HUES48 (cell line): ENCODE results near the gene MZT2B.
A peak's percentile ranks its signal among the peaks of the same experiment; 100 is the strongest.
"Not testable (repeated sequence)": the region's sequence is repeated elsewhere in the genome, so short reads cannot be mapped to it uniquely, and the experiment has no call there.

Experiments
- H3K27ac ChIP-seq: one replicate; pipeline ENCODE4 v1.7.0; 2013; ENCODE audit warnings: low read depth, low read length, inconsistent platforms
- H3K27me3 ChIP-seq: 2 replicates; pipeline ENCODE4 v1.6.1; 2013; ENCODE audit warnings: mild to moderate bottlenecking, low read length; ENCODE audit not compliant: control insufficient read depth, insufficient read depth
- H3K36me3 ChIP-seq: 2 replicates; pipeline ENCODE4 v1.6.1; 2013; ENCODE audit warnings: low read length; ENCODE audit not compliant: control insufficient read depth, insufficient read depth
- H3K4me1 ChIP-seq: 2 replicates; pipeline ENCODE4 v1.6.1; 2013; ENCODE audit warnings: mild to moderate bottlenecking, low read length; ENCODE audit not compliant: control insufficient read depth, insufficient read depth
- H3K4me3 ChIP-seq: 2 replicates; pipeline ENCODE4 v1.5.1; 2013; ENCODE audit warnings: mild to moderate bottlenecking, low read depth, low read length
- H3K9ac ChIP-seq: 2 replicates; pipeline ENCODE4 v1.6.1; 2013; ENCODE audit warnings: mild to moderate bottlenecking, low read depth, low read length, moderate library complexity
- H3K9me3 ChIP-seq: 2 replicates; pipeline ENCODE4 v1.6.1; 2013; ENCODE audit warnings: low read length; ENCODE audit not compliant: control insufficient read depth, insufficient read depth

MZT2B gene

DNA sequence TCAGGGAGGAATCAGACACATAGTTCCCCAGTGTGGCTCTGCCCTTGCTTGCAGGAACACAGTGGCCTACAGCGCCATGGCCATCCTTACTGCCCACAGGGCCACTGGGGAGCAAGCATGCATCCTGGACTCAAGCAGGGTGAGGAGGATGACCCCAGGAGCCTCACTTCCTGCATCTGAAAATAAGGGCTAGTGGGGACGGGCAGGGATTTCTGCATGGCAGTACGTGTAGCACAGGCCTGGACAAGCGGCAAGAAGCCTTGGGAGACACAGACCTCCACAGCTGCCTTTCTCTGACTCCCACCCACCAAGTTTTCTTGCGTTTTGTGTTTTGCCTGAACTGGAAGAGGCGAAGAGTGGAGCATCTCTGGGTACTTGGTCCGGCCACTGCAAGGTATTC, 19.6 kb upstream of the MZT2B start:
- H3K9ac ChIP-seq, H3K4me1 ChIP-seq, H3K4me3 ChIP-seq, H3K27me3 ChIP-seq, H3K9me3 ChIP-seq, H3K27ac ChIP-seq: not testable (repeated sequence)
- H3K36me3 ChIP-seq: peaks cover 61% of the 10 kb centered on the region

GRCh38 chr2:130162968-130163367, 19.1 kb upstream of the MZT2B start:
- Histone ChIP-seq H3K9ac (no peak overlapping the region), H3K9me3 (no peaks in the 10 kb centered on the region), H3K27me3 (no peaks in the 10 kb centered on the region), H3K27ac (no peak overlapping the region), H3K4me3 (no peak overlapping the region), H3K36me3 (peaks cover 66% of the 10 kb centered on the region), H3K4me1 (no peaks in the 10 kb centered on the region)

DNA sequence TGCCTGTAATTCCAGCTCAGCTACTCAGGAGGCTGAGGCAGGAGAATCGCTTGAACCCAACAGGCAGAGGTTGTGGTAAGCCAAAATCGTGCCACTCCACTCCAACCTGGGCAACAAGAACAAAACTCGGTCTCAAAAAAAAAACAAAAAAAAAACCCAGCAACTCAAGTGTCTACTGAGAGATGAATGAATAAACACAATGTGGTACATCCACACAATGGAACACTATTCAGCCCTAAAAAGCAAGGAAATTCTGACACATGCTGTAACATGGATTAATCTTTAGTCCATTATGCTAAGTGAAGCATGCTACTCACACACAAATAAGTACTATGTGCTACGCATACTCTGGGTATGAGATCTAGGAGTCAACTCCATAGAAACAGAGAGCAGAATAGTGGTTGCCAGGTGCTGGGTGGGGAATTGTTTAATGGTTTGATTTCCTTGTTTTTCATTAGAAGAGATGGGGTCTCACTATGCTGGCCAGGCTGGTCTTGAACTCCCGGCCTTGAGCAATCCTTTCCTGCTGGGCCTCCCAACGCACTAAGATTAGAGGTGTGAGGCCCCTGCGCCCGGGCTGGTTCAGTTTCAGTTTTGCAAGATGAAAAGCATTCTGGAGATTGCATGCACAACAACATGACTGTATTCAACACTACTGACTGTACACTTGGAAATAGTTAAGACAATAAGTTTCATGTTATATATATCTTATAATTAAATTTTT, 16.6 kb upstream of the MZT2B start:
- Histone ChIP-seq H3K36me3 (peaks cover 69% of the 10 kb centered on the region), H3K9ac (no peak overlapping the region), H3K9me3 (no peaks in the 10 kb centered on the region), H3K27ac (no peak overlapping the region), H3K27me3 (no peaks in the 10 kb centered on the region), H3K4me3 (no peak overlapping the region), H3K4me1 (no peaks in the 10 kb centered on the region)

- not testable (repeated sequence) for H3K9ac ChIP-seq, H3K27me3 ChIP-seq, H3K4me3 ChIP-seq, H3K9me3 ChIP-seq, H3K27ac ChIP-seq, H3K4me1 ChIP-seq
- peaks cover 80% of the 10 kb centered on the region for H3K36me3 ChIP-seq
Measured at GRCh38 chr2:130166611-130167010, 15.5 kb upstream of the MZT2B start.

DNA sequence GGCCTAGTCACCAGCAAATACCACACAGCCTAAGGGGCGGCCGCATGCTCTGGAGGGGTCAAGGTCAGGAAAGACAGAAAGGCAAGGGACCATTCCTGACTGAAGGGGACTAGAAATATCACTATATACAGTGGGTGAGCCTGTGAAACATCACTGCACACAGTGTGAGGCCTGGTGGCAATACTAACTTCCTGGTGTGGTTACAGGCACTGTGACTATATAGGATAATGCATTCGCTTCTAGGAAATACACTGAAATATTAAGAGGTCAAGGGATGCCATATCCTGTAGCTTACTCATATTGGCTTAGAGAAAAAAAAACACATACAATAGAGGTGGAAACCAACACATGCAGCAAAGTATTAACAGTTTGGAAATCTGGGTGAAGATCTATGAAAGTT, 12.9 kb upstream of the MZT2B start:
- H3K4me1 ChIP-seq, H3K27ac ChIP-seq, H3K27me3 ChIP-seq, H3K9ac ChIP-seq, H3K9me3 ChIP-seq, H3K4me3 ChIP-seq: not testable (repeated sequence)
- peaks cover 87% of the 10 kb centered on the region for H3K36me3 ChIP-seq

DNA sequence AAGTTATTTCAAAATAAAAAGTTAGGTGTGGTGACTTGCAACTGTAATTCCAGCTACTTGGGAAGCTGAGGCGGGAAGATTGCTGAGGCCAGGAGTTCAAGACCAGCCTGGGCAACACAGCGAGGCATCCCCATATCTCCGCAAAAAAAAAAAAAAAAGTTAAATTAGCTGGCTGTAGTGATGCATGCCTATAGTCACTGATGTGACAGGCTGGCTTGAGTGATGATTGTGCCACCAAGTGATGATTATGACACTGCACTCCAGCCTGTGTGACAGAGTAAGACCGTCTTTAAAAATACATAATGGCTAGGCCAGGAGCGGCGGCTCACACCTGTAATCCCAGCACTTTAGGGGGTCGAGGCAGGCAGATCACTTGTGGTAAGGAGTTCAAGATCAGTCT, 12.2 kb upstream of the MZT2B start:
- no peak overlapping the region for H3K4me3 ChIP-seq
- H3K9me3 ChIP-seq: no peaks in the 10 kb centered on the region
- no peaks in the 10 kb centered on the region for H3K27me3 ChIP-seq
- no peak overlapping the region for H3K9ac ChIP-seq
- no peak overlapping the region for H3K27ac ChIP-seq
- H3K4me1 ChIP-seq: no peaks in the 10 kb centered on the region
- peaks cover 87% of the 10 kb centered on the region for H3K36me3 ChIP-seq

DNA sequence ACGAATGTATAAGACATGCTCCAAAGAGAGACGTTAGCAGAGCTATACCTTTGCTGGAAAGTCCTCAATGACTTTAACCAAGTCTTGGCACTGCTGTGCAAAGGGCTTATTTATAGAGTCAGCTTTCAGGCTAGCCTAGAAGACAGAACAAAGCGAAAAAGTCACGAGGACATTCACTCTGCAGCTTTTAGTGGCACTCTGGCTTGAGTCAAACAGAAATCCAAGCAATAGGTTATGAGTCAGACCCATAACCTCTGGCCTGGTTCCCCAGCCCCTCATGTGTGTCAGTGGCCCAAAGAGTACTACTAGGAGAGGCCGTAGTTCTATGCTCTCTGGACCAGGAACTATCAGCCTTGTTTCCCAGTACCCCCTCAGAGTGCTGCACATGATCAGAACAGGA, 7.2 kb upstream of the MZT2B start:
- peaks cover 67% of the 10 kb centered on the region for H3K36me3 ChIP-seq
- not testable (repeated sequence) for H3K27me3 ChIP-seq, H3K9ac ChIP-seq, H3K27ac ChIP-seq, H3K4me1 ChIP-seq, H3K4me3 ChIP-seq, H3K9me3 ChIP-seq

- H3K4me3 ChIP-seq: peak overlapping the region; percentile 100
- peak overlapping the region; percentile 88 for H3K27ac ChIP-seq
- peaks cover 22% of the 10 kb centered on the region for H3K36me3 ChIP-seq
- not testable (repeated sequence) for H3K4me1 ChIP-seq, H3K27me3 ChIP-seq, H3K9me3 ChIP-seq
- H3K9ac ChIP-seq: peak overlapping the region; percentile 98
Measured at GRCh38 chr2:130180404-130181324, 1.4 kb upstream of the MZT2B start.

GRCh38 chr2:130181325-130181879, 660 bp upstream of the MZT2B start, which contains the start of gene SMPD4:
Gene SMPD4 (minus strand): TSS chr2:130181602. CDS start chr2:130176592, 5,010 bp downstream.
- peaks cover 17% of the 10 kb centered on the region for H3K36me3 ChIP-seq
- peak within 1 kb of the TSS; percentile 98 for H3K9ac ChIP-seq

GRCh38 chr2:130182826-130183511, 907 bp downstream of the MZT2B start:
- peak overlapping the region; percentile 100 for H3K4me3 ChIP-seq
- not testable (repeated sequence) for H3K9me3 ChIP-seq, H3K27ac ChIP-seq, H3K9ac ChIP-seq, H3K4me1 ChIP-seq, H3K27me3 ChIP-seq
- peaks cover 13% of the 10 kb centered on the region for H3K36me3 ChIP-seq

More at GRCh38 chr2:130181325-130181879, 660 bp upstream of the MZT2B start, which contains the start of gene SMPD4:
- Histone ChIP-seq H3K4me1 (no peaks in the 10 kb centered on the region), H3K9me3 (no peaks in the 10 kb centered on the region), H3K27ac (peak within 1 kb of the TSS; percentile 88), H3K27me3 (no peaks in the 10 kb centered on the region), H3K4me3 (peak within 1 kb of the TSS; percentile 100)
